OCI-LY3 (cell line): ENCODE measurements around the gene EIF3L.

Experiments used
- H2AFZ ChIP-seq: fragments of 200-600, 300-600 bp; shearing (Covaris generic); 2 replicates; pipeline ENCODE4 v1.6.0; 2014; ENCODE audit warnings: antibody characterized with exemption, low read depth, low read length
- H3K27ac ChIP-seq: fragments of 200-600, 300-600 bp; sonication (generic); 2 replicates; pipeline ENCODE4 v1.5.1; 2014; ENCODE audit warnings: mild to moderate bottlenecking, low read length, moderate library complexity, mixed read lengths
- H3K27me3 ChIP-seq: fragments of 200-600, 300-600 bp; sonication (generic); 2 replicates; pipeline ENCODE4 v1.6.1; 2014; ENCODE audit warnings: low read depth, low read length, mixed read lengths
- H3K36me3 ChIP-seq: fragments of 200-600, 300-600 bp; sonication (generic); replicated peaks from 2 replicates; pipeline ENCODE3; 2014; ENCODE audit warnings: low read depth, low read length, mixed read lengths
- H3K4me1 ChIP-seq: fragments of 300-600, 200-600 bp; sonication (generic); 2 replicates; pipeline ENCODE4 v1.6.1; 2014; ENCODE audit warnings: low read length, mixed read lengths
- H3K4me2 ChIP-seq: fragments of 200-600, 300-600 bp; sonication (generic); 2 replicates; pipeline ENCODE4 v1.6.1; 2014; ENCODE audit warnings: low read length, mixed read lengths
- H3K4me3 ChIP-seq: fragments of 300-600, 200-600 bp; sonication (generic); 2 replicates; pipeline ENCODE4 v1.5.1; 2014; ENCODE audit warnings: antibody characterized with exemption, mild to moderate bottlenecking, low read length, moderate library complexity
- H3K79me2 ChIP-seq: fragments of 300-600, 200-600 bp; shearing (Covaris generic); 2 replicates; pipeline ENCODE4 v1.6.1; 2014; ENCODE audit warnings: mild to moderate bottlenecking, low read length, mixed read lengths
- H3K9ac ChIP-seq: fragments of 300-600, 200-600 bp; shearing (Covaris generic); 2 replicates; pipeline ENCODE4 v1.6.0; 2014; ENCODE audit warnings: mild to moderate bottlenecking, low read length, moderate library complexity
- H3K9me3 ChIP-seq: fragments of 200-600, 300-600 bp; shearing (Covaris generic); 2 replicates; pipeline ENCODE4 v1.6.1; 2014; ENCODE audit warnings: low read length, mixed read lengths; ENCODE audit not compliant: insufficient read depth
- H4K20me1 ChIP-seq: fragments of 200-600, 300-600 bp; sonication (generic); 2 replicates; pipeline ENCODE4 v1.6.1; 2016; ENCODE audit warnings: low read length, mixed read lengths; ENCODE audit not compliant: insufficient read depth
- CTCF ChIP-seq: fragments of 200-600, 300-600 bp; sonication (generic); IDR thresholded peaks from 2 replicates; pipeline ENCODE4 v1.5.1; 2014; ENCODE audit warnings: antibody characterized with exemption, low read length, low read depth
- EZH2phosphoT487 ChIP-seq: fragments of 200-600 bp; shearing (Covaris generic); IDR thresholded peaks from 2 replicates; pipeline ENCODE4 v1.6.1; 2018; ENCODE audit warnings: antibody characterized with exemption, mixed run types, low read depth

Gene EIF3L

GRCh38 chr22:37815593-37815992 lies 33.6 kb upstream of the EIF3L start:
- Histone ChIP-seq H3K9me3 (no peaks in the 10 kb centered on the region), H3K4me2 (no peak overlapping the region), H3K79me2 (no peaks in the 10 kb centered on the region)

GRCh38 chr22:37816543-37817180 lies 32.6 kb upstream of the EIF3L start:
- no peak overlapping the region for H3K27ac ChIP-seq
- H3K4me3 ChIP-seq = no peak overlapping the region
- H3K9ac ChIP-seq = no peak overlapping the region
- H3K79me2 ChIP-seq = no peaks in the 10 kb centered on the region
- no peaks in the 10 kb centered on the region for H4K20me1 ChIP-seq
- no peaks in the 10 kb centered on the region for H3K9me3 ChIP-seq
- no peaks in the 10 kb centered on the region for H3K36me3 ChIP-seq
- no peaks in the 10 kb centered on the region for H3K27me3 ChIP-seq
- H3K4me1 ChIP-seq = peaks cover 4% of the 10 kb centered on the region; the same call in 1 of the 2 replicates
- H2AFZ ChIP-seq = no peak overlapping the region
- TF ChIP-seq CTCF = no peak
- no peak for TF ChIP-seq EZH2phosphoT487
- H3K4me2 ChIP-seq = no peak overlapping the region

More at GRCh38 chr22:37815593-37815992, 33.6 kb upstream of the EIF3L start:
- Histone ChIP-seq H3K27ac (no peak overlapping the region), H3K36me3 (no peaks in the 10 kb centered on the region), H3K27me3 (no peaks in the 10 kb centered on the region), H3K4me3 (no peak overlapping the region), H3K9ac (no peak overlapping the region), H4K20me1 (no peaks in the 10 kb centered on the region), H3K4me1 (peaks cover 4% of the 10 kb centered on the region; the same call in 1 of the 2 replicates), H2AFZ (no peak overlapping the region)
- TF ChIP-seq EZH2phosphoT487 (no peak), CTCF (no peak)

- H3K9me3 ChIP-seq = no peaks in the 10 kb centered on the region
- peak overlapping the region; percentile 58; the same call in 1 of the 2 replicates for H2AFZ ChIP-seq
- no peaks in the 10 kb centered on the region for H3K27me3 ChIP-seq
- H3K79me2 ChIP-seq = no peaks in the 10 kb centered on the region
- no peaks in the 10 kb centered on the region for H3K36me3 ChIP-seq
- peak overlapping the region; percentile 54; the same call in 1 of the 2 replicates for H3K9ac ChIP-seq
- H4K20me1 ChIP-seq = no peaks in the 10 kb centered on the region
- peak overlapping the region; percentile 73 for H3K4me3 ChIP-seq
- peak overlapping the region; percentile 84 for H3K4me2 ChIP-seq
- H3K4me1 ChIP-seq = peaks cover 4% of the 10 kb centered on the region; the same call in 1 of the 2 replicates
- TF ChIP-seq CTCF = peak; percentile 91
- no peak for TF ChIP-seq EZH2phosphoT487
- H3K27ac ChIP-seq = no peak overlapping the region
Observed at GRCh38 chr22:37817705-37818408, 31.4 kb upstream of the EIF3L start.

GRCh38 chr22:37818409-37819104 lies 30.7 kb upstream of the EIF3L start:
- H2AFZ ChIP-seq = no peak overlapping the region

More at GRCh38 chr22:37818409-37819104, 30.7 kb upstream of the EIF3L start:
- H3K4me3 ChIP-seq = no peak overlapping the region
- no peaks in the 10 kb centered on the region for H3K79me2 ChIP-seq
- peaks cover 4% of the 10 kb centered on the region; the same call in 1 of the 2 replicates for H3K4me1 ChIP-seq
- H3K9me3 ChIP-seq = no peaks in the 10 kb centered on the region
- no peak overlapping the region for H3K27ac ChIP-seq
- no peaks in the 10 kb centered on the region for H3K27me3 ChIP-seq
- H4K20me1 ChIP-seq = no peaks in the 10 kb centered on the region
- no peaks in the 10 kb centered on the region for H3K36me3 ChIP-seq
- H3K4me2 ChIP-seq = no peak overlapping the region
- TF ChIP-seq CTCF = no peak
- no peak for TF ChIP-seq EZH2phosphoT487
- H3K9ac ChIP-seq = no peak overlapping the region
